K562 (cell line): ENCODE data around the gene MAP3K14. TPM values are rescaled to one million over a fixed set of nuclear protein-coding genes. Genes with fewer than 3 reads are reported as not detected.
A peak's percentile ranks its signal among the peaks of the same experiment; 100 is the strongest.

Experiments used
- CXXC5 ChIP-seq: fragments of 250-450 bp; sonication (Bioruptor Pico); IDR thresholded peaks from 2 replicates; pipeline ENCODE4 v1.8.0; 2022; ENCODE audit warnings: inconsistent platforms, mild to moderate bottlenecking, moderate library complexity
- ETV5 ChIP-seq: sonication (generic); formaldehyde crosslinking; IDR thresholded peaks from 2 replicates; pipeline ENCODE4 v1.4.0; 2020; ENCODE audit warnings: low read depth, mild to moderate bottlenecking, missing genetic modification reagents
- GABPB2 ChIP-seq: fragments of 250-450 bp; sonication (Bioruptor Pico); conservative IDR thresholded peaks from 2 replicates; pipeline ENCODE4 v1.5.1; 2021; ENCODE audit warnings: mild to moderate bottlenecking
- KDM2B ChIP-seq: fragments of 250-450 bp; sonication (Bioruptor Pico); IDR thresholded peaks from 2 replicates; pipeline ENCODE4 v1.8.0; 2021; ENCODE audit warnings: mild to moderate bottlenecking, moderate library complexity
- KDM5B ChIP-seq: fragments of 200-600 bp; sonication (generic); IDR thresholded peaks from 2 replicates; pipeline ENCODE4 v1.6.1; 2012; ENCODE audit warnings: low read depth, mild to moderate bottlenecking, moderate library complexity, low read length, control low read depth, inconsistent platforms; ENCODE audit not compliant: insufficient replicate concordance
- MAZ ChIP-seq, 2 experiments: fragments of 450-650 bp in 1 of 2; sonication (generic) in 1 of 2; formaldehyde crosslinking; IDR thresholded peaks in 1 of 2; conservative IDR thresholded peaks in 1 of 2; 2 replicates each; pipeline versions ENCODE4 v1.4.0 to v1.5.0; 2020; ENCODE audit warnings: mild to moderate bottlenecking in 1 of 2, missing genetic modification reagents in 1 of 2
- PHF8 ChIP-seq: fragments of 200-600 bp; sonication (generic); IDR thresholded peaks from 2 replicates; pipeline ENCODE4 v1.6.1; 2012; ENCODE audit warnings: mixed run types, mild to moderate bottlenecking, inconsistent platforms, low read length, moderate library complexity, borderline replicate concordance
- POLR2A ChIP-seq: fragments of 450-650 bp; conservative IDR thresholded peaks from 2 replicates; pipeline ENCODE4 v1.6.1; 2016
- POLR2B ChIP-seq: fragments of 450-650 bp; IDR thresholded peaks from 2 replicates; pipeline ENCODE4 v1.6.1; 2018; ENCODE audit warnings: low read depth; ENCODE audit not compliant: partially characterized antibody
- SUPT5H ChIP-seq: fragments of 450-650 bp; IDR thresholded peaks from 2 replicates; pipeline ENCODE4 v1.6.1; 2016
- TAF1 ChIP-seq: IDR thresholded peaks from 2 replicates; pipeline ENCODE4 v1.6.1; 2011; ENCODE audit warnings: mild to moderate bottlenecking, low read length, moderate library complexity; ENCODE audit not compliant: insufficient read depth, control insufficient read depth, severe bottlenecking; ENCODE audit errors: extremely low read depth
- UBTF ChIP-seq, 2 experiments: IDR thresholded peaks; 2 replicates each; pipeline ENCODE4 v1.6.1; 2012; ENCODE audit warnings: improper control_type of control experiment in 2 of 2, low read depth in 2 of 2, low read length in 2 of 2, borderline replicate concordance in 1 of 2
- YY1 ChIP-seq, 3 experiments: IDR thresholded peaks; 2 replicates each; pipeline ENCODE4 v1.6.1; 2011; ENCODE audit warnings: low read length in 2 of 3, mild to moderate bottlenecking in 2 of 3, moderate library complexity in 2 of 3, borderline replicate concordance in 1 of 3, control low read depth in 1 of 3, low read depth in 1 of 3; ENCODE audit not compliant: insufficient read depth in 3 of 3, insufficient replicate concordance in 2 of 3, control insufficient read depth in 1 of 3, insufficient read length in 1 of 3; ENCODE audit errors: extremely low read depth in 1 of 3
- ZBTB17 ChIP-seq: fragments of 450-650 bp; formaldehyde crosslinking; IDR thresholded peaks from 2 replicates; pipeline ENCODE4 v1.4.0; 2020; ENCODE audit warnings: mild to moderate bottlenecking
- ZFX ChIP-seq: sonication (generic); formaldehyde crosslinking; IDR thresholded peaks from 2 replicates; pipeline ENCODE4 v1.8.0; 2022; ENCODE audit warnings: mild to moderate bottlenecking, missing genetic modification reagents, moderate library complexity
- ZNF316 ChIP-seq: fragments of 450-650 bp; IDR thresholded peaks from 2 replicates; pipeline ENCODE4 v1.6.1; 2016
- ZNF592 ChIP-seq: fragments of 450-650 bp; IDR thresholded peaks from 2 replicates; pipeline ENCODE4 v1.6.1; 2017; ENCODE audit warnings: antibody characterized with exemption, mild to moderate bottlenecking
- polyA plus RNA-seq, 8 experiments: library from polyadenylated mRNA; depleted of rRNA in 4 of 8; stranded (reverse) in 5 of 8; unstranded in 3 of 8; fragments of >200 nt; fragmentation: Nextera tagmentation in 2 of 8; fragmentation: Illumina TruSeq in 1 of 8; extraction: Ambion mirVana in 2 of 8; extraction: Trizol in 1 of 8; gene quantifications; 2 replicates each; pipeline versions ENCODE4 v1.2.1 to v1.2.3, GENCODE V29; 2011 to 2014; ENCODE audit warnings: inconsistent platforms in 1 of 8, missing spikeins in 1 of 8
- total RNA-seq, 7 experiments: library from RNA; depleted of rRNA in 6 of 7; stranded (reverse); fragments of >200 nt in 6 of 7; fragmentation: Illumina TruSeq in 2 of 7; extraction: Trizol in 2 of 7; gene quantifications; 2 replicates each; pipeline versions ENCODE4 v1.2.1 to v1.2.3, GENCODE V29; 2011 to 2021; ENCODE audit warnings: low replicate concordance in 1 of 7
- TF ChIP-seq, protein P1 (sequence below): fragments of 450-650 bp; formaldehyde crosslinking; IDR thresholded peaks from 2 replicates; pipeline ENCODE4 v1.4.0; 2020; ENCODE audit warnings: mild to moderate bottlenecking, moderate library complexity

The MAP3K14 gene
- total and polyA plus RNA-seq, 9 of the 15 experiments (the other 6 are each of a cell fraction or from before 2014, with no cell fraction given), result 0.45 to 8.7 (median 3.2) TPM

DNA sequence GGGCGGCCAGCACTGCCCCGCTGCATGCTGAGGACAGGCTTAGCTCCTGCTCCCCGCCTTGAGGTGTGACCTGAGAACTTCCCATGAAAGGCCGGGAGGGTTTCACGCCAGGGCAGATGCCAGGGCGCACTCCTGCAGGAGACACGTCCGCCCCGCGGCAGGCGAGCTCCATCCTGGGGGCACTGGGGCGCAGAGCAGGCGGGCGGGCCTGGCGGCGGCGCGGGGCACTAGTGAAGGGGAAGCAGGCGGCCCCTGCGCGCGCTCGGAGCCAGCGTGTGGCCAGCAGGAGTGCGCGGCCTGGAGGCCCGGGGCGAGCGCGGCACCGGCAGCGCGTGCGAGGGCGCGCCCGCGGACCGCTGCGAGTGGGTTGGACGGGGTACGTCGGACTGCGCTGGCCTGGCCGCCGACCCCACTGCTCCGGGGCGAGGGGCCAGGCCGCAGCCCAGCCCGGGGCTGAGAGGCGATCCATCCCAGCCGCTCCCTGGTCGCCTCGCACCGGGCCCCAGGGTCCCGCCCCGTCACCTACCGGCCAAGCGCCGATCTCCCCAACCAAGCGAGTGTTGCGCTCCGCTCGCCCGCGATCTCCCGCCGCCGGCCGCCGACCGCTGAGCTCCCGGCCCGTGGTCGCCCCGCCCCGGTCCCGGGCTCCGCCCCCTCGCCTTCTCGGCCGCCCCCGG lies at the start of gene MAP3K14 (continued):
- TF ChIP-seq UBTF (IDR thresholded peaks at IDR 0.05; ENCODE audit: borderline replicate concordance in 1 of 2, low read depth in 2 of 2, low read length in 2 of 2), result peak in 1 of 2 experiments; percentile 79; a peak in 1 of 4 replicates
- TF ChIP-seq ZNF592, result peak; percentile 72; the same call in 1 of the 2 replicates
- TF ChIP-seq ETV5, result peak; percentile 32; the same call in 1 of the 2 replicates
- TF ChIP-seq ZNF316, result peak; percentile 60
- TF ChIP-seq CXXC5, result peak; percentile 79
- no peak for TF ChIP-seq GABPB2 (CRISPR knock-in tag)
- peak; percentile 47 for TF ChIP-seq POLR2B
- peak; percentile 54 for TF ChIP-seq SUPT5H
- peak; percentile 42 to 64 for TF ChIP-seq MAZ (CRISPR knock-in tag; conservative IDR thresholded peaks at IDR 0.05 in 1 of 2, IDR thresholded peaks at IDR 0.05 in 1 of 2)
- TF ChIP-seq KDM5B, result peak; percentile 30
- peak; percentile 85; the same call in 1 of the 2 replicates for TF ChIP-seq KDM2B (CRISPR knock-in tag)
- TF ChIP-seq ZFX (CRISPR knock-in tag), result peak; percentile 72
- TF ChIP-seq TAF1, result peak; percentile 74
- peak; percentile 57 for TF ChIP-seq POLR2A
- TF ChIP-seq ZBTB17 (CRISPR knock-in tag), result peak; percentile 62; the same call in 1 of the 2 replicates
- peak in 1 of 3 experiments; percentile 15 for TF ChIP-seq YY1 (IDR thresholded peaks at IDR 0.05; ENCODE audit: borderline replicate concordance in 1 of 3, control insufficient read depth in 1 of 3, extremely low read depth in 1 of 3, insufficient read depth in 3 of 3, insufficient read length in 1 of 3, insufficient replicate concordance in 2 of 3, low read depth in 1 of 3, low read length in 2 of 3)
- TF ChIP-seq, protein P1, sequence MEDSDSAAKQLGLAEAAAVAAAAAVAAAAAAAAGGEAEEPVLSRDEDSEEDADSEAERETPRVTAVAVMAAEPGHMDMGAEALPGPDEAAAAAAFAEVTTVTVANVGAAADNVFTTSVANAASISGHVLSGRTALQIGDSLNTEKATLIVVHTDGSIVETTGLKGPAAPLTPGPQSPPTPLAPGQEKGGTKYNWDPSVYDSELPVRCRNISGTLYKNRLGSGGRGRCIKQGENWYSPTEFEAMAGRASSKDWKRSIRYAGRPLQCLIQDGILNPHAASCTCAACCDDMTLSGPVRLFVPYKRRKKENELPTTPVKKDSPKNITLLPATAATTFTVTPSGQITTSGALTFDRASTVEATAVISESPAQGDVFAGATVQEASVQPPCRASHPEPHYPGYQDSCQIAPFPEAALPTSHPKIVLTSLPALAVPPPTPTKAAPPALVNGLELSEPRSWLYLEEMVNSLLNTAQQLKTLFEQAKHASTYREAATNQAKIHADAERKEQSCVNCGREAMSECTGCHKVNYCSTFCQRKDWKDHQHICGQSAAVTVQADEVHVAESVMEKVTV (CRISPR knock-in tag), result no peak
- TF ChIP-seq PHF8, result peak; percentile 70; the same call in 1 of the 2 replicates
